ENCODE measurements around the gene EIF5. TPM values are rescaled to one million over a fixed set of nuclear protein-coding genes. Genes with fewer than 3 reads are reported as not detected.

EIF5 gene
- total RNA-seq, 6 experiments from 2014 or later, result 186 to 357 (median 215) TPM

DNA sequence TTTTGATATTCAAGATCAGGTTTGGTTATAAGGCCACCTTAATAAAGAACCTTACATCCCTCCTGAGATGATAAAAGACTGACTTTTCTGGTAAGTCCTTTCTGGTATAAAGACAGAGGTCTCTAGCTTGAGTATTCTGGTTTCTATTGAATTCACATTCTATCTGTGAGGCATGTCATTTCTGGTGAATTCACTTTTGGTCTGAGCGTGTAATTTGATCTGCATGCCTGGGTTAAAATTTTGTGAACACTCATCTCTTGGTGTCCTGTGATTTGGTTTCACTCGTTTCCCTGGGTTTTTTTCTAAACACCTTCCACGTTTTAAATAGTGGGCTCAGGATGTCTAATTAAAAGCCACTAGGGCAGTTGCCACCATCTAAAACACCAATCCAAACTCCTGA, 12.2 kb downstream of the EIF5 start:
- no peak for TF ChIP-seq POLR2A (IDR thresholded peaks at IDR 0.05)
- TF ChIP-seq, protein P1, sequence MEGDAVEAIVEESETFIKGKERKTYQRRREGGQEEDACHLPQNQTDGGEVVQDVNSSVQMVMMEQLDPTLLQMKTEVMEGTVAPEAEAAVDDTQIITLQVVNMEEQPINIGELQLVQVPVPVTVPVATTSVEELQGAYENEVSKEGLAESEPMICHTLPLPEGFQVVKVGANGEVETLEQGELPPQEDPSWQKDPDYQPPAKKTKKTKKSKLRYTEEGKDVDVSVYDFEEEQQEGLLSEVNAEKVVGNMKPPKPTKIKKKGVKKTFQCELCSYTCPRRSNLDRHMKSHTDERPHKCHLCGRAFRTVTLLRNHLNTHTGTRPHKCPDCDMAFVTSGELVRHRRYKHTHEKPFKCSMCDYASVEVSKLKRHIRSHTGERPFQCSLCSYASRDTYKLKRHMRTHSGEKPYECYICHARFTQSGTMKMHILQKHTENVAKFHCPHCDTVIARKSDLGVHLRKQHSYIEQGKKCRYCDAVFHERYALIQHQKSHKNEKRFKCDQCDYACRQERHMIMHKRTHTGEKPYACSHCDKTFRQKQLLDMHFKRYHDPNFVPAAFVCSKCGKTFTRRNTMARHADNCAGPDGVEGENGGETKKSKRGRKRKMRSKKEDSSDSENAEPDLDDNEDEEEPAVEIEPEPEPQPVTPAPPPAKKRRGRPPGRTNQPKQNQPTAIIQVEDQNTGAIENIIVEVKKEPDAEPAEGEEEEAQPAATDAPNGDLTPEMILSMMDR (IDR thresholded peaks at IDR 0.05), result no peak
- 36% methylated on average over 3 of the region's 3 CpGs for WGBS (ENCODE audit: insufficient coverage, low coverage, low lambda C conversion rate, missing lambda C conversion rate)
- peaks cover 0 to 12% (median 5%) of the 10 kb centered on the region in 4 donors for H3K4me1 ChIP-seq

DNA sequence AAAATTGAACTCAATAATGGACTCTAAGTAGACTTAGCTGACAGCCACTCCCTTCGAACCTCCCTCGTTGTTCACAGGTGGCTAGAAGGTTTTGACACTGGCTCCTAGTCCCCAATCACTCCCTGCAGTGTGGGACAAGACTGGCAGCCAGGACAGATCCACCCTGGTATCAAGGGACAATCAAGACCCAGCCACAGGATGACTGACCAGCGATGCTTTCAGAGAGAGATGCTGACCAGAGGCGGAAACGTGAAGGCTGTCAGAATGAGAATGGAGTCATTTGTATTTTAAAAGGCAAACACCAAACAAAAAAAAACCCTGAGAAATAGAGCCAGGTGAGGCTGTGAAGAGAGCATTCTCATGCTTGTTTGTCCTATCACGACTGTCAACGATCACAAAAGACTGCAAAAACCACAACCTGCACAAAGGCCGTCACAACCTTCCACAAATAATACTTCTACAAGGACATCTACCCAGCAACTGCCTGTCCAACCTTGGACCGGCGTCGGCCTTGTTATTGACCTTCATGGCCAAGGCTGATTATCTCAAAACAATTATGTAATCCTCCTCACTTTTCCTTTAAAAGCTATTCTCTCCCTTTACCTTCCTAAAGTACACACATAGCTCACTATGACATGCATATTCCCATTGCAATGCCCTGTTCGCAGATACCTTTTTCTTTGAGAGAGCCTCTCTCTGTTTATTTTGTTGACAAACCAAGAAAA, 13.2 kb downstream of the EIF5 start:
- Histone ChIP-seq H3K27ac (no peak overlapping the region), H3K27me3 (no peaks in the 10 kb centered on the region), H3K9me3 (no peaks in the 10 kb centered on the region), H3K36me3 (peaks cover 5 to 28% (median 10%) of the 10 kb centered on the region in 4 donors), H3K4me1 (peaks cover 0 to 4% (median under 1%) of the 10 kb centered on the region in 4 donors), H3K4me3 (no peak overlapping the region)
- no peak for TF ChIP-seq POLR2A (IDR thresholded peaks at IDR 0.05)
- TF ChIP-seq, protein P1 (IDR thresholded peaks at IDR 0.05), result no peak
- 34% methylated on average over 11 of the region's 12 CpGs for WGBS (ENCODE audit: insufficient coverage, low coverage, low lambda C conversion rate, missing lambda C conversion rate)
- ATAC-seq (peak; percentile 12 to 34 (median 18)), DNase-seq (no peak)
- intact Hi-C loops (cut with DNase I), result no loop called here

More for the DNA sequence above, 12.2 kb downstream of the EIF5 start:
- no peak overlapping the region for H3K4me3 ChIP-seq
- no peaks in the 10 kb centered on the region for H3K27me3 ChIP-seq
- H3K9me3 ChIP-seq, result no peaks in the 10 kb centered on the region
- H3K27ac ChIP-seq, result no peak overlapping the region
- H3K36me3 ChIP-seq, result peaks cover 7 to 38% (median 18%) of the 10 kb centered on the region in 4 donors
- no peak for DNase-seq
- no peak for ATAC-seq
- intact Hi-C loops (cut with DNase I), result no loop called here

DNA sequence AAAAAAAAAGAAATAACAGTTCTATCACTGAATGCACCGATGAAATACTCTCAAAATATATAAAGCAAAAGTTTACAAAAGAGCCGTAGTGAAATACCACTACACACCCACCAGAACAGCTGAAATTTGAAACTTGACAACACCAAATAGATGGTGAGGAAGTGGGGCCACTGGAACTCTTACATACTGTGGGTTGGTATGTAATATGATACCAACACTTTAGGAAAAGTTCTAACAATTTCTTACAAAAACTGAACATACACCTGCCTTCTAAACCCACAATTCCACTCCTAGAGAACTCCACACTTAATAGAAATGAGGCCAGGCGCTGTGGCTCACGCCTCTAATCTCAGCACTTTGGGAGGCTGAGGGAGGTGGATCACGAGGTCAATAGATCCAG, 14.1 kb downstream of the EIF5 start:
- intact Hi-C loops (cut with DNase I), result no loop called here
- Histone ChIP-seq H3K4me3 (no peak overlapping the region), H3K27ac (no peak overlapping the region), H3K27me3 (no peaks in the 10 kb centered on the region), H3K4me1 (no peaks in the 10 kb centered on the region), H3K9me3 (no peaks in the 10 kb centered on the region), H3K36me3 (peaks cover 0 to 19% (median 7%) of the 10 kb centered on the region in 4 donors)
- 87% methylated on average over 4 of the region's 5 CpGs for WGBS (ENCODE audit: insufficient coverage, low coverage, low lambda C conversion rate, missing lambda C conversion rate)
- DNase-seq (no peak), ATAC-seq (no peak)
- TF ChIP-seq POLR2A (IDR thresholded peaks at IDR 0.05), result no peak
- TF ChIP-seq, protein P1 (IDR thresholded peaks at IDR 0.05), result no peak

DNA sequence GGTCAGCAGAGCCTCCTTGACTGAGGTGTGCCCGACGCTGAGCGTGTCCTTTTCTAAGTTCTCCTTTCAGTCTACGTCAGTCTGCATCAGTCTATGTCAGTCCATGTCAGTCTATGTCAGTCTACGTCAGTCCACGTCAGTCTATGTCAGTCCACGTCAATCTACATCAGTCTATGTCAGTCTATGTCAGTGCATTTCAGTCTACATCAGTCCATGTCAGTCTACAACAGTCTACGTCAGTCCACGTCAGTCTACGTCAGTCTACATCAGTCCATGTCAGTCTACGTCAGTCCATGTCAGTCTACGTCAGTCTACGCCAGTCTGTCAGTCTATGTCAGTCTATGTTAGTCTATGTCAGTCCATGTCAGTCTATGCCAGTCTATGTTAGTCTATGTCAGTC, 15.9 kb downstream of the EIF5 start:
- H3K36me3 ChIP-seq, result peaks cover 0 to 2% (median 0%) of the 10 kb centered on the region in 4 donors
- no peaks in the 10 kb centered on the region for H3K9me3 ChIP-seq
- DNase-seq (no peak), ATAC-seq (no peak)
- no peak overlapping the region for H3K4me3 ChIP-seq
- 87% methylated on average over 13 of the region's 13 CpGs for WGBS (ENCODE audit: insufficient coverage, low coverage, low lambda C conversion rate, missing lambda C conversion rate)
- intact Hi-C loops (cut with DNase I), result no loop called here
- H3K27ac ChIP-seq, result no peak overlapping the region
- TF ChIP-seq, protein P1 (IDR thresholded peaks at IDR 0.05), result no peak
- TF ChIP-seq POLR2A (IDR thresholded peaks at IDR 0.05), result no peak
- no peaks in the 10 kb centered on the region for H3K4me1 ChIP-seq
- no peaks in the 10 kb centered on the region for H3K27me3 ChIP-seq

Data from right lobe of liver (tissue), 6 donors.